ENCODE data around the gene AGK. TPM values are rescaled to one million over a fixed set of nuclear protein-coding genes. Genes with fewer than 3 reads are reported as not detected.

AGK gene
- total RNA-seq, 1 experiment from 2014 or later, result 32.6 TPM

GRCh38 chr7:141631525-141631924 is 80.3 kb downstream of the AGK start:
- Histone ChIP-seq H3K4me1 (ENCODE audit: control insufficient read depth, insufficient read depth, low read length) (no peaks in the 10 kb centered on the region), H3K9me3 (ENCODE audit: control insufficient read depth, insufficient read depth, low read depth, low read length) (no peaks in the 10 kb centered on the region), H3K4me3 (ENCODE audit: low read depth in 2 of 2, low read length in 2 of 2) (no peak overlapping the region), H3K27ac (ENCODE audit: low read length) (no peak overlapping the region), H3K27me3 (ENCODE audit: control insufficient read depth, insufficient read depth, low read length) (no peaks in the 10 kb centered on the region), H3K36me3 (ENCODE audit: control insufficient read depth, insufficient read depth, low read length) (no peaks in the 10 kb centered on the region; the same call in 1 of the 2 replicates)
- in situ Hi-C loops (cut with HindIII; ENCODE audit: low pct_unique_long_range_greater_than_20kb, low sequenced_read_pairs) (no loop called here), intact Hi-C loops (cut with micrococcal nuclease; ENCODE audit: unreplicated experiment) (no loop called here)
- POLR2A ChIA-PET, result no interaction called here
- CTCF ChIA-PET, result no interaction called here
- no peak for ATAC-seq
- TF ChIP-seq SIN3A (IDR thresholded peaks at IDR 0.05; ENCODE audit: borderline replicate concordance, insufficient read depth, low read depth, low read length) (no peak), REST (IDR thresholded peaks at IDR 0.05; ENCODE audit: insufficient read depth in 1 of 2, low read depth in 2 of 2, low read length in 1 of 2) (no peak), TCF7L2 (IDR thresholded peaks at IDR 0.05; ENCODE audit: low read depth, low read length) (no peak), CTCF (IDR thresholded peaks at IDR 0.05) (no peak), POLR2AphosphoS5 (IDR thresholded peaks at IDR 0.05; ENCODE audit: low read depth, low read length) (no peak)
- BruUV-seq (replicated peaks), result no TSS peak
- DNase-seq (ENCODE audit: low read depth, low spot score), result no peak

- no peaks in the 10 kb centered on the region for H3K9me3 ChIP-seq (ENCODE audit: control insufficient read depth, insufficient read depth, low read depth, low read length)
- no peaks in the 10 kb centered on the region for H3K27me3 ChIP-seq (ENCODE audit: control insufficient read depth, insufficient read depth, low read length)
- CTCF ChIA-PET, result no interaction called here
- intact Hi-C loops (cut with micrococcal nuclease; ENCODE audit: unreplicated experiment), result no loop called here
- H3K27ac ChIP-seq (ENCODE audit: low read length), result no peak overlapping the region
- ATAC-seq, result no peak
- DNase-seq (ENCODE audit: low read depth, low spot score), result no peak
- H3K4me1 ChIP-seq (ENCODE audit: control insufficient read depth, insufficient read depth, low read length), result no peaks in the 10 kb centered on the region
- no TSS peak for BruUV-seq (replicated peaks)
- no peak overlapping the region for H3K4me3 ChIP-seq (ENCODE audit: low read depth in 2 of 2, low read length in 2 of 2)
- H3K36me3 ChIP-seq (ENCODE audit: control insufficient read depth, insufficient read depth, low read length), result no peaks in the 10 kb centered on the region; the same call in 1 of the 2 replicates
- in situ Hi-C loops (cut with HindIII; ENCODE audit: low pct_unique_long_range_greater_than_20kb, low sequenced_read_pairs), result no loop called here
- TF ChIP-seq TCF7L2 (IDR thresholded peaks at IDR 0.05; ENCODE audit: low read depth, low read length) (no peak), POLR2AphosphoS5 (IDR thresholded peaks at IDR 0.05; ENCODE audit: low read depth, low read length) (no peak), REST (IDR thresholded peaks at IDR 0.05; ENCODE audit: insufficient read depth in 1 of 2, low read depth in 2 of 2, low read length in 1 of 2) (no peak), SIN3A (IDR thresholded peaks at IDR 0.05; ENCODE audit: borderline replicate concordance, insufficient read depth, low read depth, low read length) (no peak), CTCF (IDR thresholded peaks at IDR 0.05) (no peak)
- POLR2A ChIA-PET, result no interaction called here
Observed at GRCh38 chr7:141634065-141634464, 82.9 kb downstream of the AGK start.

Data from Panc1 (cell line).